Measurements from ENCODE around the gene PAIP2. TPM values are rescaled to one million over a fixed set of nuclear protein-coding genes. Genes with fewer than 3 reads are reported as not detected.
A peak's percentile ranks its signal among the peaks of the same experiment; 100 is the strongest.

The PAIP2 gene
- total RNA-seq, 1 experiment from 2014 or later, result 79.4 TPM

DNA sequence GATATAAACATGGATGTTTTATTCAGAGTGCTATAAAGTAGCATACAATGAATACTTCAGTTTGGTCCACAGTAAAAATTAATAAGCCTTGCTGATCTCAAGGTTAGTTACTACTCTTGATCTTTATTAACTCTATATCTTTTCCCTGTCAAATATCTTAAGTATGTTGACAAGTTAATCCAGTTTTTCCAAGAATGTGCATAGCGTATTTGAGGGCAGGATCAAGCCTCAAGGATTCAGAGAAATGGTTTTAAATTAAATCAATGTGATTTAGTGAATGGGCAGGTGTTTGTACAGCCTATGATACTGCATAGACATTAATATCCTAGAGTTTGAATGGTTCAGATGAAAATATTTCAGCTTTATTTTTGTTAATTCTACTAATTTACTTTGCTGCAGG, 27.4 kb upstream of the PAIP2 start:
- H3K27ac ChIP-seq (ENCODE audit: low read length), result no peak overlapping the region
- no peaks in the 10 kb centered on the region for H3K9me3 ChIP-seq (ENCODE audit: control insufficient read depth, insufficient read depth, low read depth, low read length)
- TF ChIP-seq, protein P1, sequence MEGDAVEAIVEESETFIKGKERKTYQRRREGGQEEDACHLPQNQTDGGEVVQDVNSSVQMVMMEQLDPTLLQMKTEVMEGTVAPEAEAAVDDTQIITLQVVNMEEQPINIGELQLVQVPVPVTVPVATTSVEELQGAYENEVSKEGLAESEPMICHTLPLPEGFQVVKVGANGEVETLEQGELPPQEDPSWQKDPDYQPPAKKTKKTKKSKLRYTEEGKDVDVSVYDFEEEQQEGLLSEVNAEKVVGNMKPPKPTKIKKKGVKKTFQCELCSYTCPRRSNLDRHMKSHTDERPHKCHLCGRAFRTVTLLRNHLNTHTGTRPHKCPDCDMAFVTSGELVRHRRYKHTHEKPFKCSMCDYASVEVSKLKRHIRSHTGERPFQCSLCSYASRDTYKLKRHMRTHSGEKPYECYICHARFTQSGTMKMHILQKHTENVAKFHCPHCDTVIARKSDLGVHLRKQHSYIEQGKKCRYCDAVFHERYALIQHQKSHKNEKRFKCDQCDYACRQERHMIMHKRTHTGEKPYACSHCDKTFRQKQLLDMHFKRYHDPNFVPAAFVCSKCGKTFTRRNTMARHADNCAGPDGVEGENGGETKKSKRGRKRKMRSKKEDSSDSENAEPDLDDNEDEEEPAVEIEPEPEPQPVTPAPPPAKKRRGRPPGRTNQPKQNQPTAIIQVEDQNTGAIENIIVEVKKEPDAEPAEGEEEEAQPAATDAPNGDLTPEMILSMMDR (IDR thresholded peaks at IDR 0.05), result no peak
- TF ChIP-seq SIN3A (IDR thresholded peaks at IDR 0.05; ENCODE audit: borderline replicate concordance, insufficient read depth, low read depth, low read length) (no peak), POLR2AphosphoS5 (IDR thresholded peaks at IDR 0.05; ENCODE audit: low read depth, low read length) (no peak), REST (IDR thresholded peaks at IDR 0.05; ENCODE audit: insufficient read depth in 1 of 2, low read depth in 2 of 2, low read length in 1 of 2) (no peak), TCF7L2 (IDR thresholded peaks at IDR 0.05; ENCODE audit: low read depth, low read length) (no peak)
- peaks cover 40% of the 10 kb centered on the region for H3K36me3 ChIP-seq (ENCODE audit: control insufficient read depth, insufficient read depth, low read length)
- no peak for DNase-seq (ENCODE audit: low read depth, low spot score)
- intact Hi-C loops (cut with micrococcal nuclease; ENCODE audit: unreplicated experiment), result no loop called here
- no TSS peak for BruUV-seq (replicated peaks)
- in situ Hi-C loops (cut with HindIII; ENCODE audit: low pct_unique_long_range_greater_than_20kb, low sequenced_read_pairs), result no loop called here
- CTCF ChIA-PET, result no interaction called here
- H3K4me1 ChIP-seq (ENCODE audit: control insufficient read depth, insufficient read depth, low read length), result peaks cover 42% of the 10 kb centered on the region
- H3K27me3 ChIP-seq (ENCODE audit: control insufficient read depth, insufficient read depth, low read length), result no peaks in the 10 kb centered on the region
- H3K4me3 ChIP-seq (ENCODE audit: low read depth in 2 of 2, low read length in 2 of 2), result no peak overlapping the region
- no peak for ATAC-seq
- POLR2A ChIA-PET, result interaction anchor here (0.6 to 0.8 kb wide), 2 partner anchors 10 to 14 kb away, joined by 7 to 9 read pairs; no protein-coding TSS in a partner anchor

- in situ Hi-C loops (cut with HindIII; ENCODE audit: low pct_unique_long_range_greater_than_20kb, low sequenced_read_pairs), result no loop called here
- H3K4me1 ChIP-seq (ENCODE audit: control insufficient read depth, insufficient read depth, low read length), result peaks cover 35% of the 10 kb centered on the region
- ChIA-PET POLR2A (no interaction called here), CTCF (no interaction called here)
- H3K36me3 ChIP-seq (ENCODE audit: control insufficient read depth, insufficient read depth, low read length), result peaks cover 42% of the 10 kb centered on the region
- no peaks in the 10 kb centered on the region for H3K9me3 ChIP-seq (ENCODE audit: control insufficient read depth, insufficient read depth, low read depth, low read length)
- intact Hi-C loops (cut with micrococcal nuclease; ENCODE audit: unreplicated experiment), result no loop called here
- TSS peak; percentile 6 for BruUV-seq (replicated peaks)
- DNase-seq (ENCODE audit: low read depth, low spot score) (no peak), ATAC-seq (no peak)
- H3K27ac ChIP-seq (ENCODE audit: low read length), result no peak overlapping the region
- no peak overlapping the region for H3K4me3 ChIP-seq (ENCODE audit: low read depth in 2 of 2, low read length in 2 of 2)
- TF ChIP-seq POLR2AphosphoS5 (IDR thresholded peaks at IDR 0.05; ENCODE audit: low read depth, low read length), result no peak
- TF ChIP-seq REST (IDR thresholded peaks at IDR 0.05; ENCODE audit: insufficient read depth in 1 of 2, low read depth in 2 of 2, low read length in 1 of 2), result no peak
- TF ChIP-seq, protein P1 (IDR thresholded peaks at IDR 0.05), result no peak
- no peak for TF ChIP-seq TCF7L2 (IDR thresholded peaks at IDR 0.05; ENCODE audit: low read depth, low read length)
- no peaks in the 10 kb centered on the region for H3K27me3 ChIP-seq (ENCODE audit: control insufficient read depth, insufficient read depth, low read length)
Observed at GRCh38 chr5:139315056-139315615, 26.5 kb upstream of the PAIP2 start.

All from Panc1 (cell line).